Stomach (tissue), 9 donors: Measurements from ENCODE around the gene FBXO8. TPM values are rescaled to one million over a fixed set of nuclear protein-coding genes. Genes with fewer than 3 reads are reported as not detected.

Experiments used
- DNase-seq, 2 donors: peaks; one replicate each; pipeline versions ENCODE4 v3.0.0 to v3.0.0-alpha.2; 2013 to 2019
- H3K27ac ChIP-seq, 5 donors: fragments of 200-600 bp in 4 of 5; sonication (generic) in 4 of 5; one replicate each; pipeline ENCODE4 v1.5.1; 2013 to 2019; ENCODE audit warnings: mild to moderate bottlenecking in 1 of 5, moderate library complexity in 1 of 5
- H3K27me3 ChIP-seq, 3 donors: fragments of 200-600 bp; sonication (generic); one replicate each; pipeline ENCODE4 v1.5.1; 2017 to 2019; ENCODE audit warnings: mixed run types in 1 of 3
- H3K36me3 ChIP-seq, 4 donors: fragments of 200-600 bp; sonication (generic); 1 replicate in 3 of 4; 2 replicates in 1 of 4; pipeline ENCODE4 v1.5.1; 2016 to 2019
- H3K4me1 ChIP-seq, 4 donors: fragments of 200-600 bp; sonication (generic); one replicate each; pipeline ENCODE4 v1.5.1; 2016 to 2019
- H3K4me3 ChIP-seq, 4 donors: fragments of 200-600 bp; sonication (generic) in 3 of 4; one replicate each; pipeline ENCODE4 v1.5.1; 2016 to 2019; ENCODE audit warnings: mild to moderate bottlenecking in 1 of 4
- H3K9me3 ChIP-seq, 4 donors: fragments of 200-600 bp; sonication (generic); one replicate each; pipeline ENCODE4 v1.5.1; 2016 to 2019
- CTCF ChIP-seq, 7 experiments: fragments of 450-650 bp in 4 of 7; fragments of 200-600 bp in 3 of 7; sonication (generic) in 3 of 7; IDR thresholded peaks; one replicate each; pipeline ENCODE4 v1.5.1; 2016 to 2019; ENCODE audit warnings: antibody characterized with exemption in 7 of 7, control low read depth in 2 of 7, mild to moderate bottlenecking in 1 of 7
- EP300 ChIP-seq: sonication (generic); formaldehyde crosslinking; IDR thresholded peaks from one replicate; pipeline ENCODE4 v1.6.1; 2017; ENCODE audit warnings: antibody characterized with exemption
- POLR2A ChIP-seq, 4 donors: fragments of 450-650 bp; IDR thresholded peaks; one replicate each; pipeline ENCODE4 v1.6.1; 2016; ENCODE audit warnings: antibody characterized with exemption in 4 of 4, control low read depth in 2 of 4, mild to moderate bottlenecking in 1 of 4, moderate library complexity in 1 of 4
- POLR2AphosphoS5 ChIP-seq, 3 donors: sonication (generic); formaldehyde crosslinking; IDR thresholded peaks; one replicate each; pipeline ENCODE4 v1.6.1; 2016; ENCODE audit warnings: antibody characterized with exemption in 3 of 3
- WGBS, 5 donors: extraction: QIAGEN DNeasy Blood & Tissue Kit in 3 of 5; methylation state at CpG; one replicate each; pipeline versions ENCODE4 v1.1.5 to v1.1.7; 2013 to 2018; 5-methylcytosine and 5-hydroxymethylcytosine counted together
- intact Hi-C: fragments of 100-400 bp; cut with DNase I; formaldehyde crosslinking; loops from one replicate; pipeline ENCODE4 v1.15.1; 2023; ENCODE audit warnings: low total_unique reads
- polyA plus RNA-seq, 3 donors: library from polyadenylated mRNA; stranded (reverse); fragments of 200-250 nt; gene quantifications; one replicate each; pipeline ENCODE4 v1.2.3, GENCODE V29; 2013
- total RNA-seq, 5 donors: library from RNA; depleted of rRNA; stranded (reverse); fragments of >200 nt; gene quantifications; one replicate each; pipeline versions ENCODE4 v1.1.0 to v1.2.3, GENCODE V29; 2014 to 2016
- donor health status: healthy with polysubstance abuse.
- donor health status: Bipolar disorder and iron deficiency.
- donor health status: healthy.

FBXO8 gene
- total and polyA plus RNA-seq, 8 donors: 13.3 to 104 (median 23.3) TPM

- H3K27me3 ChIP-seq: no peaks in the 10 kb centered on the region
- H3K9me3 ChIP-seq: no peaks in the 10 kb centered on the region
- TF ChIP-seq CTCF (IDR thresholded peaks at IDR 0.05) (no peak), POLR2AphosphoS5 (IDR thresholded peaks at IDR 0.05) (no peak), EP300 (no peak), POLR2A (IDR thresholded peaks at IDR 0.05) (no peak)
- H3K27ac ChIP-seq: no peak overlapping the region
- intact Hi-C loops: no loop called here
- peaks cover 5 to 76% (median 37%) of the 10 kb centered on the region in 4 donors for H3K4me1 ChIP-seq
- H3K4me3 ChIP-seq: no peak overlapping the region
- DNase-seq: peak in 1 of 2 donors; percentile 60
- H3K36me3 ChIP-seq: no peaks in the 10 kb centered on the region
Measured at GRCh38 chr4:174278467-174278866, 5.0 kb downstream of the FBXO8 start.

GRCh38 chr4:174277433-174277832 is 6.0 kb downstream of the FBXO8 start:
- intact Hi-C loops: no loop called here
- Histone ChIP-seq H3K4me3 (no peak overlapping the region), H3K4me1 (peaks cover 5 to 72% (median 36%) of the 10 kb centered on the region in 4 donors)

GRCh38 chr4:174275101-174275500 is 8.4 kb downstream of the FBXO8 start:
- intact Hi-C loops: no loop called here
- H3K4me1 ChIP-seq: peaks cover 0 to 49% (median 25%) of the 10 kb centered on the region in 4 donors
- no peaks in the 10 kb centered on the region for H3K36me3 ChIP-seq
- DNase-seq: no peak
- TF ChIP-seq POLR2AphosphoS5 (IDR thresholded peaks at IDR 0.05) (no peak), POLR2A (IDR thresholded peaks at IDR 0.05) (no peak), CTCF (IDR thresholded peaks at IDR 0.05) (no peak), EP300 (no peak)
- no peak overlapping the region for H3K27ac ChIP-seq
- H3K4me3 ChIP-seq: no peak overlapping the region
- 64 to 80% (median 76%) methylated on average over 3 of the region's 3 CpGs for WGBS, 5 donors
- no peaks in the 10 kb centered on the region for H3K9me3 ChIP-seq
- no peaks in the 10 kb centered on the region for H3K27me3 ChIP-seq

More at GRCh38 chr4:174277433-174277832, 6.0 kb downstream of the FBXO8 start:
- 57 to 75% (median 63%) methylated on average over 3 of the region's 3 CpGs for WGBS, 5 donors
- TF ChIP-seq POLR2A (IDR thresholded peaks at IDR 0.05) (no peak), CTCF (IDR thresholded peaks at IDR 0.05) (no peak), EP300 (no peak), POLR2AphosphoS5 (IDR thresholded peaks at IDR 0.05) (no peak)
- no peak for DNase-seq
- Histone ChIP-seq H3K9me3 (no peaks in the 10 kb centered on the region), H3K27ac (no peak overlapping the region), H3K27me3 (no peaks in the 10 kb centered on the region), H3K36me3 (no peaks in the 10 kb centered on the region)

- Histone ChIP-seq H3K4me1 (peaks cover 0 to 45% (median 22%) of the 10 kb centered on the region in 4 donors), H3K9me3 (no peaks in the 10 kb centered on the region)
Measured at GRCh38 chr4:174274436-174274835, 9.0 kb downstream of the FBXO8 start.

More at GRCh38 chr4:174274436-174274835, 9.0 kb downstream of the FBXO8 start:
- Histone ChIP-seq H3K4me3 (no peak overlapping the region), H3K27me3 (no peaks in the 10 kb centered on the region), H3K36me3 (no peaks in the 10 kb centered on the region), H3K27ac (no peak overlapping the region)
- WGBS, 5 donors: 80 to 86% (median 82%) methylated on average over 3 of the region's 3 CpGs
- no peak for TF ChIP-seq EP300
- no peak for TF ChIP-seq CTCF (IDR thresholded peaks at IDR 0.05)
- DNase-seq: no peak
- intact Hi-C loops: no loop called here
